Measurements from ENCODE around the gene CKMT1B.
"Not testable (repeated sequence)": the region's sequence is repeated elsewhere in the genome, so short reads cannot be mapped to it uniquely, and the experiment has no call there.

The CKMT1B gene

DNA sequence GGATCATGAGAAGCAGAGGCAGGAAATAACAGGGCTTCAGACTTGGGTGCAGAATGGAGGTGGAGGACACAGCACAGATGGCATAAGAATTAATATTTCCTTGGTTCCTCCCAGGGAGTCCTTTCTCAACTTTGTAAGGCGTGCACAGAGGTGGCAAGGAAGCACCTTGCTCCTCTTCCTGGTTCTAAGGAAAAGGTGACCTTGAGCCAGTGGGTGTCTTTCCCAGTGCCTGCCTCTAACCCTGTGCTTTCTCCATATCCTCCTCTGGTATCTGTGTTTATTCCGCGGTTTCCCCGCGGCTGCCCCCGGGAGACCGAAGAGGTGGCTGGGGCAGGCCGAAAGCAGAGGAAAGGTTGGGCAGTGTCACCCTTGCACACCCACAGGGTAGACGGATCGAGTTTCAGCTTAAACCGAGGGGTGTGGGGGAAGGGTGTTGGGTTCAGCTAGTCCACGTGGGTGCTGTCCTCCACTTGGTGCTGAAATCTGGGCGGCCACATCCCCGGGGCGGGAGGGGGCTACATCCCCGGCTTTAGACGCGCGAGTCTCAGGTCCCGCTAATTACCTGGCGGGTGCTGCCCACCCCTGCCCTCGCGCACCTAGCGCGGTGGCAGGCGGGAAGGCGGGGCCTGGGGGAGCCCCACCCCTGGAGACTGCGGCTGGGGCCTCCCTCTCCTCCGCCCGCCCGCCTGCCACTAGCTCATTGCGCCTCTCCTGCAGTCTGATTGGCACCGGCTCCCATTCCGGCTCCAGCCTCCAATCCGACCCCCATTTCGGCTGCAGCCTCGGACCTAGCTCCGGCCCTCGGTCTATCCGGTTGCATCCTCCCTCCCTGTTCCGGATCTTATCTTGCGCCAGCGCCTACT lies at the start of gene CKMT1B:
Gene CKMT1B, plus strand, starts transcription at position 700 of the 863 bp plus-strand sequence. CDS start 192 bp downstream, outside the sequence.
- not testable (repeated sequence) for DNase-seq

DNA sequence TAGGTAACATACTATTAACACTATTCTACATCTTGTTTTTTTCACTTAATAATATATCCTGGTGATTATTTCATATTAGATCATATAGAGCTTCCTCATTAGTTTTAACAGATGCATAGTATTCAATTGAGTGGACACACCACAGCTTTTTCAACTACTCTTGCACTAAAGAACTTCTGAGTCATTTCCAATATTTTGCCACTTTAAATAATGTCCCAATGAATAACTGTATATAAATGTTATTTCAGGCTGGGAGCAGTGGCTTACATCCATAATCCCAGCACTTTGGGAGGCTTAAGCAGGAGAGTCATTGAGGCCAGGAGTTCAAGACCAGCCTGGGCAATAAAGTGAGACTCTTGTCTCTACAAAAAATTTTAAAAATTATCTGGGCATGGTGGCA lies 49.6 kb upstream of the CKMT1B start:
- no peak for DNase-seq

GRCh38 chr15:43545426-43545825 lies 48.4 kb upstream of the CKMT1B start:
- no peak for DNase-seq

DNA sequence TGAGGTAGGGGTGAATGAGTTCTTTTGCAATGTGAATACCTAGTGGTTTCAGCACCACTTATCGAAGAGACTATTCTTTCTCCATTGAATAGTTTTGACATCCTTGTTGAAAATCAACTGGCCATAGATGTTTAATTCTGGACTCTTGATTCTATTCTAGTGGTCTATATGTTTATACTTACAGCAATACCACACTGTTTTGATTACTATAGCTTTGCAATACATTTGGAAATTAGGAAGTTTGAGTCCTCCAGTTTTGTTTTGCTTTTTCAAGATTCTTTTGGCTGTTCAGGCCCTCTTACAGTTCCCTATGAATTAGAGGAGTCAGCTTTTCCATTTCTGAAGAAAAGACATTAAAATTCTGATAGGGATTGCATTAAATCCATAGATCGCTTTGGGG lies 46.3 kb upstream of the CKMT1B start:
- DNase-seq: no peak

DNA sequence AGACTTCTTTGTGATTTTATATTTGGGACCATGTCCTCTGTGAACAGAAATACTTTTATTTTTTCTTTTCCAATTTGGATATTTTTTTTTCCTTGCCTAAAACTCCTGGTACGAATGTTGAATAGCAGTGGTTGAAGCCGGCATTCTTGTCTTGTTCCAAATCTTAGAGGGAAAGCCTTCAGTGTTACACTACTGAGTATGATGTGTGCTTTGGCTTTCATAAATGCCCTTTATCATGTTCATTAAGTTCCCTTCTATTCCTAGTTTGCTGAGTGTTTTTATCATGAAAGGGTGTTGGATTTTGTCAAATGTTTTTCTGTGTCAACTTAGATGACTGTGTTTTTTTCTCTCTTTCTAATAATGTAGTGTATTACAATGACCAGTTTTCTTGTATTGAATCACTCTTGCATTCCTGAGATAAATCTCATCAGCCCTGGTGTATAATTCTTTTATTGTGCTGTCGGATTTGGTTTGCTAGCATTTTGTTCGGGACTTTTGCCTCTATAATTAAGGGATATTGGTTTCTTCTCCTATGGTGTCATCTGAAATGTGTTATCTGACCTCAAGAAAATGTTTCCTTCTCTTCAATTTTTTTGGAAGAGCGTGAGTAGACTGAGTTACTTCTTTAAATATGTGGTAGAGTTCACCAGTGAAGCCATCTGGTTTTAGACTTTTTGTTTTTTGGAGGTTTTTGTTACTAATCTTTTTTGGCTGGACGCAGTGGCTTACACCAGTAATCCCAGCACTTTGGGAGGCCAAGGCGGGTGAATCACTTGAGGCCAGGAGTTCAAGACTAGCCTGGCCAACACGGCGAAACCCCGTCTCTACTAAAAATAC lies 43.1 kb upstream of the CKMT1B start:
- DNase-seq: no peak

DNA sequence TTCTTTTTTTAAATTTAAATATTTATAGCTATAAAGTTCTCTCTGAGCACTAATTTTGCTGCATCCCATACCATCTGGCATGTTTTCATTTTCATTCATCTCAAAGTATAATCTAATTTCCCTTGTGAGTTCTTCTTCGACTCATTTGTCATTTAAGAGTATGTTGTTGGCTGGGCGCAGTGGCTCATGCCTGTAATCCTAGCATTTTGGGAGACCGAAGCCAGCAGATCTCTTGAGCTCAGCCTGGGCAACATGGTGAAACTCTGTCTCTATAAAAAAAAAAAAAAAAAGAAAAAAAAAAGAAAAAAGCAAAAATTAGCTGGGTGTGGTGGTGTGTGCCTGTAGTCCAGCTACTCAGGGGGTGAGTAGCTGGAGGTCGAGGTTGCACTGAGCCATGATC lies 41.6 kb upstream of the CKMT1B start:
- DNase-seq: no peak

- DNase-seq: no peak
These were observed 40.8 kb upstream of the CKMT1B start for GRCh38 chr15:43552986-43553385.

- not testable (repeated sequence) for DNase-seq
These were observed 31.1 kb upstream of the CKMT1B start for GRCh38 chr15:43562753-43563152.

DNA sequence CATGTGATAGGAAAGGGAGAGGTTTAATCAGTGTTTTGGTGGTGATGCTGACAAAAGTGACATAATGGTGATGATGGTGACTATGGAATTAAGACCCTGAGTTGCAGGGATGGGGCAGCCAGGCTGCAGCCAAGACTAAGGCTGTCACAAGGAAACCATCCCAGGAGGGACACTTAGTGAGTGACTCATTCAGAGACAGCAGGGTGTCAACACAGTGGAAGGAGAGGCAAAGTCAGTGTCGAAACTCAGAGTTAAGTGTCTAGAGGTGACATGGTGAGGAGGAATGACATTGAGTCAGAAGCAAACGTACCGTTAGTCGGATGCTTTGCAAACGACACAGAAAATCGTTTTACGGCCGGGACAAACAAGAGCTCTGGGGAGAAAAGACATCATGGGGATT lies 30.0 kb upstream of the CKMT1B start:
- DNase-seq: not testable (repeated sequence)

DNA sequence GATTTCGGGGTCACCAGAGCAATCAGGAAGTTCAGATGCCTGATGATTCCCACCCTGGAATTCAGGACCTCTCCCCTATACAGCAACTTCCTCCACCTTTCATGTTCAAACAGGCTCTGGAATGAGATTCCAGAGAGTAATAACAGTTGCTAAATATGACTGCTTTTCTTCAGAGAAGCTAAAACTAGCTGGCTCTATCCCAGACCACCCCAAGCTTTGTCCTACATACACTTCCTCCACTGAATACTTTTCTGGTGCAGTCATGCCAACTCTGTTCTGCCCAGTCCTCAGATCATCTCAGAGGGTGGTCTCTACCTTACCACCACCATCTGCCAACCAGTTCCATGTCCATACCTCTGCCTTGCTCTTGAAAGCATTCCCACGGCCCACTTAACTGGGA lies 27.2 kb upstream of the CKMT1B start:
- not testable (repeated sequence) for DNase-seq

DNA sequence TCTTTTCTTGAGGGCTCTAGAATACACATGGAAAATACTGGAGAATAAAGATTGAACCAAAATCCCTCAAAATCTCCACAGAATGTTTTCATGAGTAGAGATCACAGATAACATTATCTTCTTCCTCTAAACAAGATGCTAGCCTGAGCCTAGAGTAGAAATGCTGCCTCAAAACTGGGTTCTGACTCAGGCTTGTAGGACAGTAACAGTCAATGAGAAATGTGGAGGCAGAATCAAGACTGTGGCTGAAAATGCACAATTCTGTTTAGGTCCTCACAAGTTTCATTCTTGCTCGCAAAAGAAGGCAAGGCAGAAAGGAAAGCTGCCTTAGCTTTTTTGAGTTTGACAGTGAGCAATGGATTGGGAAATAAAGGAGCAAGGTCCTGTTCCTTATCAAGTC lies 19.2 kb upstream of the CKMT1B start:
- DNase-seq: not testable (repeated sequence)

GRCh38 chr15:43589778-43590466 lies 3.9 kb upstream of the CKMT1B start, which contains the start of gene PPIP5K1:
Gene PPIP5K1 (minus strand): TSS chr15:43590208. CDS start chr15:43584504, 5,704 bp downstream.
- not testable (repeated sequence) for DNase-seq

- not testable (repeated sequence) for DNase-seq
These were observed 986 bp upstream of the CKMT1B start for GRCh38 chr15:43592841-43593240.

DNA sequence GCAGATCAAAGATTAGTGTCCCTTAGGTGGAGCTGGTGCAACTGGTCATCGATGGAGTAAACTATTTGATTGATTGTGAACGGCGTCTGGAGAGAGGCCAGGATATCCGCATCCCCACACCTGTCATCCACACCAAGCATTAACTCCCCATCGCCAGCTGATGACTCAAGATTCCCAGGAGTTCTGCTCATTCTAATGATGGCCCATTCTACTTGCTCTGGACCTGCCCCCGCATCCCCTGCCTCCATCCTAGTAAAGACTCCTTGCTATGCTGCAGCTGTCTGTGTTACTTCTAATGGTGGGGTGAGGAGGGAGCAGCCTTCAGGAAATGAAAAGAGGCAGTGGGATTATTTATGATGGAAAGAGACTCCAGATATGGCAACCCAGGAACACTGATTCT lies 5.3 kb downstream of the CKMT1B start:
- DNase-seq: not testable (repeated sequence)

GRCh38 chr15:43600200-43600599 lies 6.4 kb downstream of the CKMT1B start:
- not testable (repeated sequence) for DNase-seq

GRCh38 chr15:43602233-43602632 lies 8.4 kb downstream of the CKMT1B start:
- peak; percentile 36 for DNase-seq

DNA sequence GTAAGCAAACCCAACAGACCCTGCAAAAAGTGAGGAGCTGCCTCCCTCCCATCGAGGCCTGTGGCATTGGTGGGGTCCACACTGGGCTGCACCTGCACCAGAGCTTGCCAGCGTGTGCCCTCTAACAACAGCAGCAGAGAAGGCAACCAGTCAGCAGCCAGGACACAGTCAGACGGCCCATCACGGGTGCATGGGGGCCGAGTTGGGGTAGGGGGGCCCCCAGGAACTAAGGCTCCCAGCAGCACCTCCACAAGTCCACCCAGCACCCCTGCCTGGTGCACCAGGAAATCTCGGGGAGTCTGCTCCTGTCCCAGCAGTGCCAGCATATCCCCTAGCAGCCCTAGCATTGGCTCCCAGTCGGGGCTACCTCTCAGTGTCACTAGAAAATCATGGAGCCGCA lies 23.9 kb downstream of the CKMT1B start:
- DNase-seq: not testable (repeated sequence)

DNA sequence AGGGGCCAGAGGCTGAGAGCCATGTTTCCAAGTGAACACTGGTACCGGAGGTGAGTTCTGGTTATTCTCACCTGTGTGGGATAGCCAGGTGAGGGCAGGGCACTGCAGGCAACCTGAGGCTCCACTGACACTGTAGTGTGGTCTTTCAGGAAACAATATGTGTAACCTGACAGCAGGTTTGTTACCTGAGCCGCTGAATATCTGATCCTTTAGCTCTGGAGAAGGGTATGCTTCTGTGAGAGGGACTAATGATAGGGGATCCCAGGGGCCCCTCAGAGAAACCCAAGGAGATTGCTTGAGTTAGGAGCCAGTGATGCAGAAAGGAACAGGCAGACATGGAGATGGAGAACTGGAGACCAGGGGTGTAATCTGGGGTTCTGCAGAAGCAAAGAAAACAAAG lies 24.9 kb downstream of the CKMT1B start, which contains the start of gene STRC:
Gene STRC, minus strand, starts transcription at position 101 of the 400 bp plus-strand sequence. Its CDS starts 78 bp downstream, at position 23.
- not testable (repeated sequence) for DNase-seq

GRCh38 chr15:43622068-43622799 lies 28.4 kb downstream of the CKMT1B start:
- not testable (repeated sequence) for DNase-seq

GRCh38 chr15:43625106-43625505 lies 31.3 kb downstream of the CKMT1B start:
- DNase-seq: no peak

- DNase-seq: not testable (repeated sequence)
These were observed 33.1 kb downstream of the CKMT1B start for GRCh38 chr15:43626937-43627336.
